HG03565 (cell line): ENCODE measurements around the gene GCDH.
"Not testable (repeated sequence)": the region's sequence is repeated elsewhere in the genome, so short reads cannot be mapped to it uniquely, and the experiment has no call there.

Experiments
- ATAC-seq: cut with Tn5 transposase; IDR thresholded peaks from one replicate; pipeline ENCODE4 v1.9.1; 2021; ENCODE audit warnings: mild to moderate bottlenecking, moderate library complexity; ENCODE audit not compliant: unreplicated experiment

The GCDH gene

GRCh38 chr19:12872255-12872654 is 18.7 kb upstream of the GCDH start:
- no peak for ATAC-seq

- ATAC-seq: no peak
Measured at GRCh38 chr19:12872941-12873890, 17.7 kb upstream of the GCDH start.

GRCh38 chr19:12873891-12874745 is 16.8 kb upstream of the GCDH start:
- no peak for ATAC-seq

GRCh38 chr19:12875086-12875485 is 15.9 kb upstream of the GCDH start:
- ATAC-seq: no peak

- no peak for ATAC-seq
Measured at GRCh38 chr19:12880551-12881171, 10.3 kb upstream of the GCDH start.

GRCh38 chr19:12881172-12881808 is 9.7 kb upstream of the GCDH start, which contains the start of gene DNASE2:
TSS of gene DNASE2 (minus strand) at chr19:12881449. CDS start at chr19:12881375, 74 bp downstream.
- peak; percentile 68 for ATAC-seq

GRCh38 chr19:12882589-12882988 is 8.4 kb upstream of the GCDH start:
- ATAC-seq: no peak

- no peak for ATAC-seq
Measured at GRCh38 chr19:12884202-12884601, 6.8 kb upstream of the GCDH start.

GRCh38 chr19:12884627-12884925 is 6.4 kb upstream of the GCDH start:
- ATAC-seq: no peak

- ATAC-seq: peak; percentile 35
Measured at GRCh38 chr19:12884926-12885748, 5.8 kb upstream of the GCDH start.

GRCh38 chr19:12885749-12886650 is 5.0 kb upstream of the GCDH start:
- ATAC-seq: no peak

GRCh38 chr19:12886651-12886968 is 4.3 kb upstream of the GCDH start:
- no peak for ATAC-seq

- ATAC-seq: no peak
Measured at GRCh38 chr19:12886969-12887747, 3.8 kb upstream of the GCDH start, which contains the start of gene KLF1. TSS of gene KLF1 (minus strand) at chr19:12887201. CDS start at chr19:12887140, 61 bp downstream.

GRCh38 chr19:12888006-12888603 is 2.9 kb upstream of the GCDH start:
- ATAC-seq: no peak

- not testable (repeated sequence) for ATAC-seq
Measured at GRCh38 chr19:12890299-12890786, 617 bp upstream of the GCDH start.

- ATAC-seq: no peak
Measured at GRCh38 chr19:12891553-12892021, 627 bp downstream of the GCDH start.

- ATAC-seq: no peak
Measured at GRCh38 chr19:12893582-12893981, 2.6 kb downstream of the GCDH start.

GRCh38 chr19:12896460-12896859 is 5.5 kb downstream of the GCDH start:
- no peak for ATAC-seq
